GM12891 (cell line): Measurements from ENCODE around the gene SNRNP35.

ENCODE experiments used
- POLR2A ChIP-seq: IDR thresholded peaks from 2 replicates; pipeline ENCODE4 v1.6.1; 2011; ENCODE audit warnings: low read depth, low read length, control low read depth
- POLR2AphosphoS5 ChIP-seq: IDR thresholded peaks from 2 replicates; pipeline ENCODE4 v1.6.1; 2011; ENCODE audit warnings: low read depth, low read length, control low read depth

GRCh38 chr12:123485756-123486155 lies 27.8 kb downstream of the SNRNP35 start:
- TF ChIP-seq POLR2A, result no peak
- TF ChIP-seq POLR2AphosphoS5, result no peak
